Ishikawa (cell line): Measurements from ENCODE around the gene STK17B.

Experiments used
- CEBPB ChIP-seq: IDR thresholded peaks from 2 replicates; pipeline ENCODE4 v1.6.1; 2012
- CREB1 ChIP-seq: IDR thresholded peaks from 2 replicates; pipeline ENCODE4 v1.6.1; 2012; ENCODE audit warnings: low read depth
- EGR1 ChIP-seq: IDR thresholded peaks from 2 replicates; pipeline ENCODE4 v1.6.1; 2012
- EP300 ChIP-seq: IDR thresholded peaks from 2 replicates; pipeline ENCODE4 v1.6.1; 2012; ENCODE audit warnings: borderline replicate concordance
- MAX ChIP-seq: IDR thresholded peaks from 2 replicates; pipeline ENCODE4 v1.6.1; 2012
- NFIC ChIP-seq: IDR thresholded peaks from 2 replicates; pipeline ENCODE4 v1.6.1; 2012
- REST ChIP-seq: IDR thresholded peaks from 2 replicates; pipeline ENCODE4 v1.6.1; 2012; ENCODE audit warnings: low read depth, mild to moderate bottlenecking
- TAF1 ChIP-seq: IDR thresholded peaks from 2 replicates; pipeline ENCODE4 v1.6.1; 2012; ENCODE audit warnings: low read depth, mild to moderate bottlenecking
- TCF12 ChIP-seq: IDR thresholded peaks from 2 replicates; pipeline ENCODE4 v1.6.1; 2012; ENCODE audit warnings: low read depth
- TEAD4 ChIP-seq: IDR thresholded peaks from 2 replicates; pipeline ENCODE4 v1.6.1; 2012

DNA sequence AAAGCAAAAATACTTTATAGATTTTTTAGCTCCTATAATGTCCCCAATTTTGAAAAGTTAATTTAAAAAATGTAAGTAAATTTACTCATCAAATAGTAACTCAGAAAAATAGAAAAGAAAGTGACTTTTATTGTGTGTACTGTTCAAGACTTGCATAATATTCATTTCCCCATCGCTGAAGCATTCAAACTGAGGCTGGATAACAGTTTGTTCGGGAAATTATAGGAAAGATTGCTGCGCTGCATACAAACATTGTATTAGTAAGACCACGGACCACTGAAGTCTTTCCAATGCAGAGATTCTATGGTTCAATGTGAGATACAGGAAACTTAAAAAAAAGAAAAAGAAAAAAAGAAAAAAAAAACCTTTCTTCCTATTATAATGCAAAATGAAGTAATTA lies 10.4 kb downstream of the STK17B start:
- TF ChIP-seq EP300 (no peak), MAX (no peak), TCF12 (no peak), REST (no peak), EGR1 (no peak), CEBPB (no peak), CREB1 (no peak), NFIC (no peak), TEAD4 (no peak), TAF1 (no peak)
